DND-41 (cell line): Measurements from ENCODE around the gene BCL11A.

Experiments used
- ATAC-seq: fragments of 200-7000 bp; cut with Tn5 transposase; 3 replicates; pipeline ENCODE4 v1.9.1; 2021; ENCODE audit warnings: low read depth; ENCODE audit not compliant: insufficient read depth
- DNase-seq: peaks from one replicate; pipeline ENCODE4 v3.0.0-alpha.2; 2020
- H2AFZ ChIP-seq: 2 replicates; pipeline ENCODE4 v1.6.0; 2012; ENCODE audit warnings: low read depth, low read length
- H3K27ac ChIP-seq: 2 replicates; pipeline ENCODE4 v1.5.1; 2012; ENCODE audit warnings: low read length, inconsistent platforms
- H3K27me3 ChIP-seq: fragments of 200-600 bp; sonication (generic); 2 replicates; pipeline ENCODE4 v1.6.0; 2012; ENCODE audit warnings: low read length, mild to moderate bottlenecking, inconsistent platforms; ENCODE audit not compliant: insufficient read depth, poor library complexity
- H3K36me3 ChIP-seq: 2 replicates; pipeline ENCODE4 v1.5.1; 2012; ENCODE audit warnings: low read length, inconsistent platforms; ENCODE audit not compliant: insufficient read depth
- H3K4me1 ChIP-seq: 2 replicates; pipeline ENCODE4 v1.5.1; 2012; ENCODE audit warnings: mild to moderate bottlenecking, low read length; ENCODE audit not compliant: insufficient read depth
- H3K4me2 ChIP-seq: 2 replicates; pipeline ENCODE4 v1.6.0; 2012; ENCODE audit warnings: mild to moderate bottlenecking, moderate library complexity, low read length, inconsistent platforms; ENCODE audit not compliant: insufficient read depth
- H3K4me3 ChIP-seq, 2 experiments: fragments of 200-600 bp in 1 of 2; shearing (Covaris generic) in 1 of 2; 2 replicates each; pipeline ENCODE4 v1.5.1; 2012 to 2016; ENCODE audit warnings: inconsistent platforms in 2 of 2, low read length in 2 of 2, mild to moderate bottlenecking in 2 of 2, low read depth in 1 of 2, moderate library complexity in 1 of 2
- H3K79me2 ChIP-seq: 2 replicates; pipeline ENCODE4 v1.6.0; 2012; ENCODE audit warnings: low read length, inconsistent platforms; ENCODE audit not compliant: insufficient read depth
- H3K9ac ChIP-seq: 2 replicates; pipeline ENCODE4 v1.6.0; 2012; ENCODE audit warnings: low read depth, mild to moderate bottlenecking, inconsistent platforms, low read length, moderate library complexity
- H3K9me3 ChIP-seq: 2 replicates; pipeline ENCODE4 v1.5.1; 2012; ENCODE audit warnings: low read length, moderate library complexity, mild to moderate bottlenecking, inconsistent platforms; ENCODE audit not compliant: insufficient read depth, severe bottlenecking
- H4K20me1 ChIP-seq: 2 replicates; pipeline ENCODE4 v1.6.0; 2012; ENCODE audit warnings: low read length; ENCODE audit not compliant: insufficient read depth
- CTCF ChIP-seq: IDR thresholded peaks from 2 replicates; pipeline ENCODE4 v1.5.1; 2012; ENCODE audit warnings: borderline replicate concordance, low read length, moderate library complexity, mild to moderate bottlenecking; ENCODE audit not compliant: poor library complexity, severe bottlenecking; ENCODE audit errors: extremely low read depth
- EZH2 ChIP-seq: IDR thresholded peaks from 3 replicates; pipeline ENCODE4 v1.6.1; 2012; ENCODE audit warnings: borderline replicate concordance, low read depth, mild to moderate bottlenecking, moderate library complexity, low read length, inconsistent platforms; ENCODE audit not compliant: severe bottlenecking

Gene BCL11A

GRCh38 chr2:60415814-60416213 lies 137.6 kb downstream of the BCL11A start:
- no peak overlapping the region for H3K9ac ChIP-seq
- H3K79me2 ChIP-seq: no peaks in the 10 kb centered on the region
- H3K4me1 ChIP-seq: peaks cover 11% of the 10 kb centered on the region
- ATAC-seq (no peak), DNase-seq (no peak)
- H3K36me3 ChIP-seq: no peaks in the 10 kb centered on the region
- no peak overlapping the region for H3K4me3 ChIP-seq
- no peaks in the 10 kb centered on the region for H3K27me3 ChIP-seq
- H2AFZ ChIP-seq: no peak overlapping the region
- TF ChIP-seq CTCF: no peak
- no peak for TF ChIP-seq EZH2
- no peaks in the 10 kb centered on the region for H4K20me1 ChIP-seq
- H3K4me2 ChIP-seq: no peak overlapping the region
- H3K9me3 ChIP-seq: no peaks in the 10 kb centered on the region
- no peak overlapping the region for H3K27ac ChIP-seq

- no peaks in the 10 kb centered on the region for H3K9me3 ChIP-seq
- no peak for ATAC-seq
- H3K4me2 ChIP-seq: no peak overlapping the region
- DNase-seq: no peak
- H4K20me1 ChIP-seq: no peaks in the 10 kb centered on the region
- H3K79me2 ChIP-seq: no peaks in the 10 kb centered on the region
- H3K27me3 ChIP-seq: no peaks in the 10 kb centered on the region
- H3K4me3 ChIP-seq: no peak overlapping the region
- H3K4me1 ChIP-seq: peaks cover 11% of the 10 kb centered on the region
- no peak for TF ChIP-seq EZH2
- no peak for TF ChIP-seq CTCF
- H3K36me3 ChIP-seq: no peaks in the 10 kb centered on the region
- H3K9ac ChIP-seq: no peak overlapping the region
- H2AFZ ChIP-seq: no peak overlapping the region
- no peak overlapping the region for H3K27ac ChIP-seq
These were observed 138.8 kb downstream of the BCL11A start for GRCh38 chr2:60414495-60415138.

- Histone ChIP-seq H3K9me3 (no peaks in the 10 kb centered on the region), H4K20me1 (no peaks in the 10 kb centered on the region), H3K4me3 (no peak overlapping the region), H3K27ac (no peak overlapping the region), H3K79me2 (no peaks in the 10 kb centered on the region), H3K27me3 (no peaks in the 10 kb centered on the region), H3K9ac (no peak overlapping the region), H3K4me2 (no peak overlapping the region), H3K36me3 (no peaks in the 10 kb centered on the region), H2AFZ (no peak overlapping the region), H3K4me1 (peaks cover 11% of the 10 kb centered on the region)
- DNase-seq: no peak
- no peak for TF ChIP-seq CTCF
- no peak for TF ChIP-seq EZH2
- ATAC-seq: no peak
These were observed 139.7 kb downstream of the BCL11A start for GRCh38 chr2:60413814-60414168.
